ENCODE data around the gene FAM200A. TPM values are rescaled to one million over a fixed set of nuclear protein-coding genes. Genes with fewer than 3 reads are reported as not detected.

The FAM200A gene
- total and polyA plus RNA-seq, 2 donors (not counting 1 experiment from before 2014, with no cell fraction given) = 9.0 to 9.7 TPM

- no peak overlapping the region for H3K9ac ChIP-seq (ENCODE audit: insufficient read depth, low read length)
- peak overlapping the region; percentile 77 to 94 (median 86) for H3K4me3 ChIP-seq (replicated peaks in 1 of 4; ENCODE audit: control extremely low read depth in 1 of 4, insufficient read depth in 1 of 4, low read depth in 3 of 4, low read length in 4 of 4)
- peaks cover 16% of the 10 kb centered on the region for H3K4me1 ChIP-seq (ENCODE audit: control insufficient read depth, extremely low read depth, insufficient read depth, low read length)
- H3K79me2 ChIP-seq (ENCODE audit: control insufficient read depth, insufficient read depth, low read length) = peaks cover 52% of the 10 kb centered on the region
- H3K27me3 ChIP-seq (ENCODE audit: control insufficient read depth, insufficient read depth, low read length) = no peaks in the 10 kb centered on the region
- H3K9me3 ChIP-seq (ENCODE audit: control insufficient read depth, insufficient read depth, low read depth, low read length) = no peaks in the 10 kb centered on the region
- no peak overlapping the region for H3K27ac ChIP-seq (ENCODE audit: insufficient read depth, low read length)
- DNase-seq (ENCODE audit: low read depth in 2 of 2) = no peak
- peaks cover 11% of the 10 kb centered on the region for H3K36me3 ChIP-seq (ENCODE audit: control insufficient read depth, insufficient read depth, low read length)
- H3K4me2 ChIP-seq (ENCODE audit: extremely low read depth, insufficient read depth, low read length) = peak overlapping the region; percentile 87
- no peak for TF ChIP-seq EZH2 (IDR thresholded peaks at IDR 0.05; ENCODE audit: low read length, missing control alignments)
- TF ChIP-seq CTCF (conservative IDR thresholded peaks at IDR 0.05 in 1 of 2, IDR thresholded peaks at IDR 0.05 in 1 of 2; ENCODE audit: low read depth in 1 of 2, low read length in 2 of 2) = no peak
- H4K20me1 ChIP-seq (ENCODE audit: control insufficient read depth, extremely low read depth, insufficient read depth, low read length) = no peaks in the 10 kb centered on the region
- no peak overlapping the region for H2AFZ ChIP-seq (ENCODE audit: low read length)
Measured at GRCh38 chr7:99557196-99557607, 5.3 kb upstream of the FAM200A start.

- Histone ChIP-seq H2AFZ (ENCODE audit: low read length) (no peak overlapping the region), H3K36me3 (ENCODE audit: control insufficient read depth, insufficient read depth, low read length) (no peaks in the 10 kb centered on the region), H3K79me2 (ENCODE audit: control insufficient read depth, insufficient read depth, low read length) (peaks cover 42% of the 10 kb centered on the region), H3K4me1 (ENCODE audit: control insufficient read depth, extremely low read depth, insufficient read depth, low read length) (no peaks in the 10 kb centered on the region), H3K9me3 (ENCODE audit: control insufficient read depth, insufficient read depth, low read depth, low read length) (no peaks in the 10 kb centered on the region), H3K4me2 (ENCODE audit: extremely low read depth, insufficient read depth, low read length) (no peak overlapping the region), H4K20me1 (ENCODE audit: control insufficient read depth, extremely low read depth, insufficient read depth, low read length) (no peaks in the 10 kb centered on the region), H3K27me3 (ENCODE audit: control insufficient read depth, insufficient read depth, low read length) (no peaks in the 10 kb centered on the region), H3K27ac (ENCODE audit: insufficient read depth, low read length) (no peak overlapping the region), H3K4me3 (replicated peaks in 1 of 4; ENCODE audit: control extremely low read depth in 1 of 4, insufficient read depth in 1 of 4, low read depth in 3 of 4, low read length in 4 of 4) (no peak overlapping the region), H3K9ac (ENCODE audit: insufficient read depth, low read length) (no peak overlapping the region)
- no peak for TF ChIP-seq CTCF (conservative IDR thresholded peaks at IDR 0.05 in 1 of 2, IDR thresholded peaks at IDR 0.05 in 1 of 2; ENCODE audit: low read depth in 1 of 2, low read length in 2 of 2)
- TF ChIP-seq EZH2 (IDR thresholded peaks at IDR 0.05; ENCODE audit: low read length, missing control alignments) = no peak
- no peak for DNase-seq (ENCODE audit: low read depth in 2 of 2)
Measured at GRCh38 chr7:99554939-99555338, 3.0 kb upstream of the FAM200A start.

- Histone ChIP-seq H3K4me3 (replicated peaks in 1 of 4; ENCODE audit: control extremely low read depth in 1 of 4, insufficient read depth in 1 of 4, low read depth in 3 of 4, low read length in 4 of 4) (no peak overlapping the region), H3K36me3 (ENCODE audit: control insufficient read depth, insufficient read depth, low read length) (peaks cover under 1% of the 10 kb centered on the region), H3K79me2 (ENCODE audit: control insufficient read depth, insufficient read depth, low read length) (peaks cover 28% of the 10 kb centered on the region), H3K27me3 (ENCODE audit: control insufficient read depth, insufficient read depth, low read length) (no peaks in the 10 kb centered on the region), H3K4me1 (ENCODE audit: control insufficient read depth, extremely low read depth, insufficient read depth, low read length) (no peaks in the 10 kb centered on the region), H4K20me1 (ENCODE audit: control insufficient read depth, extremely low read depth, insufficient read depth, low read length) (no peaks in the 10 kb centered on the region), H3K9me3 (ENCODE audit: control insufficient read depth, insufficient read depth, low read depth, low read length) (no peaks in the 10 kb centered on the region), H2AFZ (ENCODE audit: low read length) (no peak overlapping the region), H3K9ac (ENCODE audit: insufficient read depth, low read length) (no peak overlapping the region), H3K27ac (ENCODE audit: insufficient read depth, low read length) (no peak overlapping the region), H3K4me2 (ENCODE audit: extremely low read depth, insufficient read depth, low read length) (no peak overlapping the region)
- TF ChIP-seq EZH2 (IDR thresholded peaks at IDR 0.05; ENCODE audit: low read length, missing control alignments) (no peak), CTCF (conservative IDR thresholded peaks at IDR 0.05 in 1 of 2, IDR thresholded peaks at IDR 0.05 in 1 of 2; ENCODE audit: low read depth in 1 of 2, low read length in 2 of 2) (no peak)
- no peak for DNase-seq (ENCODE audit: low read depth in 2 of 2)
Measured at GRCh38 chr7:99553039-99553438, 1.1 kb upstream of the FAM200A start.
